ENCODE measurements around the gene KIF18B.

The KIF18B gene

GRCh38 chr17:44889003-44889402 is 58.6 kb downstream of the KIF18B start:
- TF ChIP-seq, protein P1, sequence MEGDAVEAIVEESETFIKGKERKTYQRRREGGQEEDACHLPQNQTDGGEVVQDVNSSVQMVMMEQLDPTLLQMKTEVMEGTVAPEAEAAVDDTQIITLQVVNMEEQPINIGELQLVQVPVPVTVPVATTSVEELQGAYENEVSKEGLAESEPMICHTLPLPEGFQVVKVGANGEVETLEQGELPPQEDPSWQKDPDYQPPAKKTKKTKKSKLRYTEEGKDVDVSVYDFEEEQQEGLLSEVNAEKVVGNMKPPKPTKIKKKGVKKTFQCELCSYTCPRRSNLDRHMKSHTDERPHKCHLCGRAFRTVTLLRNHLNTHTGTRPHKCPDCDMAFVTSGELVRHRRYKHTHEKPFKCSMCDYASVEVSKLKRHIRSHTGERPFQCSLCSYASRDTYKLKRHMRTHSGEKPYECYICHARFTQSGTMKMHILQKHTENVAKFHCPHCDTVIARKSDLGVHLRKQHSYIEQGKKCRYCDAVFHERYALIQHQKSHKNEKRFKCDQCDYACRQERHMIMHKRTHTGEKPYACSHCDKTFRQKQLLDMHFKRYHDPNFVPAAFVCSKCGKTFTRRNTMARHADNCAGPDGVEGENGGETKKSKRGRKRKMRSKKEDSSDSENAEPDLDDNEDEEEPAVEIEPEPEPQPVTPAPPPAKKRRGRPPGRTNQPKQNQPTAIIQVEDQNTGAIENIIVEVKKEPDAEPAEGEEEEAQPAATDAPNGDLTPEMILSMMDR (IDR thresholded peaks at IDR 0.05; ENCODE audit: borderline replicate concordance, control extremely low read depth, extremely low read depth, insufficient read depth, missing control alignments): no peak
- DNase-seq (ENCODE audit: low spot score): no peak
- in situ Hi-C loops (cut with MboI; ENCODE audit: low sequenced_read_pairs, unreplicated experiment): no loop called here

GRCh38 chr17:44887971-44888954 is 59.3 kb downstream of the KIF18B start:
- in situ Hi-C loops (cut with MboI; ENCODE audit: low sequenced_read_pairs, unreplicated experiment): no loop called here
- TF ChIP-seq, protein P1 (IDR thresholded peaks at IDR 0.05; ENCODE audit: borderline replicate concordance, control extremely low read depth, extremely low read depth, insufficient read depth, missing control alignments): no peak
- no peak for DNase-seq (ENCODE audit: low spot score)

DNA sequence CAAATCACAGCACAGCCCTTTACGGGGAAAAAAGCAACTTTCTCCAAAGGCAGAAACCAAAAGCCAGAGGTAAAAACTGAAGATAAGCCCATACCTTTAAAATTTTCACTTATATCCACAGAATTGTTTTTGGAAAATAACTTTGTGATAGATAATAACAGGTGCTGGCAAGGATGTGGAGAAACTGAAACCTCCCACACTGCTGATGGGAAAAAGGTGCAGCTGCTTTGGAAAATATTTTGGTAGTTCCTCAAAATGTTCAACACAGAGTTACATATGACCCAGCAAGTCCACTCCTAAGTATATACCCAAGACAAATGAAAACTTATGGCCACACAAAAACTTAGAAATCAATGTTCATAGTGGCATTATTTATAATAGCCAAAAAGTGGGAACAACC is 60.6 kb downstream of the KIF18B start:
- in situ Hi-C loops (cut with MboI; ENCODE audit: low sequenced_read_pairs, unreplicated experiment): no loop called here
- DNase-seq (ENCODE audit: low spot score): no peak

DNA sequence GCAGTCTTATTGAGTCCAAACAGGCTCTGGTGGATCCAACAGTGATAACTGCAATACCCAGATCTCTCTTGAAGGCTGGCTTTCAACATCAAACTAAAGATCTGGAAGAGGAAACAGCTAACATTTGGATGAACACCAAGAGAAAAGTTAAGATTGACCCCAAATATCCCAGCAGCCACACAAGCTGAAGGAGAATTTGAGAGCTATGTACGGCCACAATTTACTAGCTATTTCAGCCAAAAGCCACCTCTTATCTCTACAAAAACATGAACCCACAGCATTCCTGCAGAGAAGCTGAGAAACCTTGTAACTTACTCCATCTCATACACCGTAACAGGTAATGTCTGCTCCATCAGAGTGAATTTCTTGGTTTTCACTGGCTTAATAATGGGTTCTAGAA is 62.6 kb downstream of the KIF18B start:
- TF ChIP-seq, protein P1 (IDR thresholded peaks at IDR 0.05; ENCODE audit: borderline replicate concordance, control extremely low read depth, extremely low read depth, insufficient read depth, missing control alignments): no peak
- no peak for DNase-seq (ENCODE audit: low spot score)
- in situ Hi-C loops (cut with MboI; ENCODE audit: low sequenced_read_pairs, unreplicated experiment): no loop called here

More for the DNA sequence above, 60.6 kb downstream of the KIF18B start:
- TF ChIP-seq, protein P1 (IDR thresholded peaks at IDR 0.05; ENCODE audit: borderline replicate concordance, control extremely low read depth, extremely low read depth, insufficient read depth, missing control alignments): no peak

- DNase-seq (ENCODE audit: low spot score): no peak
- in situ Hi-C loops (cut with MboI; ENCODE audit: low sequenced_read_pairs, unreplicated experiment): no loop called here
- TF ChIP-seq, protein P1 (IDR thresholded peaks at IDR 0.05; ENCODE audit: borderline replicate concordance, control extremely low read depth, extremely low read depth, insufficient read depth, missing control alignments): no peak
Observed at GRCh38 chr17:44881145-44881544, 66.4 kb downstream of the KIF18B start.

DNA sequence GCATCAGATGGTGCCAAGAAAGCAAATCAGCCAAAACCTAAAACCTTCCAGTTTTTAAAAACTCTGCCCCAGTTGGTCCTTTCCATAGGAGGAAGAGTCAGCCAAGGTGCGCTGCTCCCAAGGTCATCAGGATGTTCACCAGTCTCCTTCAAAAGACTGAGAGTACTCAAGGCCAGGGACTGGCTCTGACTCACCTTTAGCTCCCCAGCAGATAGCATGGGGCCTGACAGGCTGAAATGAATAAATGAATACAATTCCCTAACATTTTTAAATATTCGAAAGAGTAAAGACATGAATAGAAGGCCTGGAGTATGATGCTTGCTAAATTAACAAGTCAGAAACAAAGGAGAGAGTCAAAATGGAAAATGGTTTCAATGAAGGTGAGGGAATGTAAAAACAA is 67.5 kb downstream of the KIF18B start:
- in situ Hi-C loops (cut with MboI; ENCODE audit: low sequenced_read_pairs, unreplicated experiment): no loop called here
- TF ChIP-seq, protein P1 (IDR thresholded peaks at IDR 0.05; ENCODE audit: borderline replicate concordance, control extremely low read depth, extremely low read depth, insufficient read depth, missing control alignments): no peak
- DNase-seq (ENCODE audit: low spot score): no peak
